HEK293 (cell line): Measurements from ENCODE around the gene CCDC43.

ENCODE experiments used
- CTCF ChIA-PET: fragments of 350-600 bp; formaldehyde crosslinking; extraction: SDS; loops from one replicate; lab custom pipeline; 2021; ENCODE audit warnings: antibody characterized with exemption; lab: Yijun Ruan, JAX
- POLR2A ChIA-PET: fragments of 300-600 bp; formaldehyde crosslinking; extraction: SDS; loops from one replicate; lab custom pipeline; 2020; ENCODE audit warnings: antibody characterized with exemption, inconsistent platforms; lab: Yijun Ruan, JAX
- H3K27ac ChIP-seq: fragments of 200-500 bp; sonication (Bioruptor generic); 2 replicates; pipeline ENCODE4 v1.5.1; 2014; ENCODE audit warnings: low read depth, low read length, control low read depth, inconsistent platforms; ENCODE audit errors: extremely low read depth
- H3K36me3 ChIP-seq, 2 experiments: fragments of 200-500 bp in 1 of 2; sonication (Bioruptor generic) in 1 of 2; 1 replicate in 1 of 2; 2 replicates in 1 of 2; pipeline ENCODE4 v1.5.1; 2014 to 2017; ENCODE audit warnings: inconsistent platforms in 2 of 2, low read length in 2 of 2; ENCODE audit not compliant: control insufficient read depth in 2 of 2, insufficient read depth in 1 of 2
- H3K4me1 ChIP-seq: fragments of 200-500 bp; sonication (Bioruptor generic); 2 replicates; pipeline ENCODE4 v1.5.1; 2014; ENCODE audit warnings: mild to moderate bottlenecking, low read length, inconsistent platforms; ENCODE audit not compliant: control insufficient read depth, insufficient read depth
- H3K4me3 ChIP-seq: 2 replicates; pipeline ENCODE4 v1.5.1; 2011; ENCODE audit warnings: low read depth, mild to moderate bottlenecking, control low read depth, low read length, moderate library complexity
- H3K9me3 ChIP-seq: fragments of 200-500 bp; sonication (Bioruptor generic); 2 replicates; pipeline ENCODE4 v1.5.1; 2014; ENCODE audit warnings: low read depth, low read length, inconsistent platforms; ENCODE audit not compliant: control insufficient read depth, insufficient read depth
- GLIS2 ChIP-seq: fragments of 450-650 bp; formaldehyde crosslinking; IDR thresholded peaks from 2 replicates; pipeline ENCODE4 v1.5.1; 2016; ENCODE audit warnings: missing biosample characterization, missing genetic modification characterization
- MYNN ChIP-seq: fragments of 450-650 bp; formaldehyde crosslinking; IDR thresholded peaks from 2 replicates; pipeline ENCODE4 v1.5.1; 2016; ENCODE audit warnings: missing biosample characterization, missing genetic modification characterization, borderline replicate concordance
- MZF1 ChIP-seq: fragments of 450-650 bp; formaldehyde crosslinking; IDR thresholded peaks from 2 replicates; pipeline ENCODE4 v1.5.1; 2017; ENCODE audit warnings: missing biosample characterization, missing genetic modification characterization, borderline replicate concordance
- PRDM10 ChIP-seq: fragments of 450-650 bp; formaldehyde crosslinking; IDR thresholded peaks from 2 replicates; pipeline ENCODE4 v1.5.1; 2016; ENCODE audit warnings: missing biosample characterization, missing genetic modification characterization
- TCF7L2 ChIP-seq: IDR thresholded peaks from 2 replicates; pipeline ENCODE4 v1.6.1; 2011; ENCODE audit warnings: low read depth, mild to moderate bottlenecking, inconsistent platforms, low read length, moderate library complexity, borderline replicate concordance
- YY2 ChIP-seq: fragments of 450-650 bp; formaldehyde crosslinking; IDR thresholded peaks from 2 replicates; pipeline ENCODE4 v1.5.1; 2016; ENCODE audit warnings: missing biosample characterization, missing genetic modification characterization
- ZBTB44 ChIP-seq: fragments of 450-650 bp; IDR thresholded peaks from 2 replicates; pipeline ENCODE4 v1.5.1; 2018; ENCODE audit warnings: missing biosample characterization, mild to moderate bottlenecking, missing genetic modification characterization
- ZNF169 ChIP-seq: fragments of 450-650 bp; formaldehyde crosslinking; IDR thresholded peaks from 2 replicates; pipeline ENCODE4 v1.5.1; 2016; ENCODE audit warnings: missing biosample characterization, missing genetic modification characterization
- ZNF18 ChIP-seq: fragments of 450-650 bp; formaldehyde crosslinking; IDR thresholded peaks from 2 replicates; pipeline ENCODE4 v1.5.1; 2016; ENCODE audit warnings: missing biosample characterization, missing genetic modification characterization
- ZNF280D ChIP-seq: fragments of 450-650 bp; formaldehyde crosslinking; IDR thresholded peaks from 2 replicates; pipeline ENCODE4 v1.5.1; 2016; ENCODE audit warnings: missing biosample characterization, missing genetic modification characterization
- ZNF433 ChIP-seq: fragments of 450-650 bp; formaldehyde crosslinking; IDR thresholded peaks from 2 replicates; pipeline ENCODE4 v1.5.1; 2016; ENCODE audit warnings: missing biosample characterization, missing genetic modification characterization, low read depth
- ZNF639 ChIP-seq: fragments of 450-650 bp; formaldehyde crosslinking; IDR thresholded peaks from 2 replicates; pipeline ENCODE4 v1.5.1; 2016; ENCODE audit warnings: missing biosample characterization, missing genetic modification characterization
- ZNF645 ChIP-seq: fragments of 450-650 bp; formaldehyde crosslinking; IDR thresholded peaks from 2 replicates; pipeline ENCODE4; 2016; ENCODE audit warnings: missing biosample characterization, missing genetic modification characterization

CCDC43 gene

GRCh38 chr17:44633998-44634397, 55.6 kb downstream of the CCDC43 start (continued):
- TF ChIP-seq ZNF18 (tag by site-specific recombination) (no peak), GLIS2 (tag by site-specific recombination) (no peak), ZNF645 (no peak), ZNF639 (tag by site-specific recombination) (no peak), ZBTB44 (tag by site-specific recombination) (no peak), MZF1 (no peak), ZNF169 (tag by site-specific recombination) (no peak), MYNN (tag by site-specific recombination) (no peak), TCF7L2 (no peak), ZNF433 (tag by site-specific recombination) (no peak), ZNF280D (no peak)

- CTCF ChIA-PET = interaction anchor here (0.6 to 6.8 kb wide), 8 partner anchors 11 to 290 kb away, joined by 3 to 100 read pairs (median 4); no protein-coding TSS in a partner anchor
- Histone ChIP-seq H3K4me3 (no peak overlapping the region), H3K4me1 (no peaks in the 10 kb centered on the region), H3K9me3 (no peaks in the 10 kb centered on the region), H3K36me3 (no peaks in the 10 kb centered on the region), H3K27ac (no peak overlapping the region)
- TF ChIP-seq YY2 (no peak), PRDM10 (tag by site-specific recombination) (peak; percentile 68)
- POLR2A ChIA-PET = no interaction called here
These were observed 58.9 kb downstream of the CCDC43 start for GRCh38 chr17:44630703-44631102.
